ENCODE results near the gene B9D1.

DNA sequence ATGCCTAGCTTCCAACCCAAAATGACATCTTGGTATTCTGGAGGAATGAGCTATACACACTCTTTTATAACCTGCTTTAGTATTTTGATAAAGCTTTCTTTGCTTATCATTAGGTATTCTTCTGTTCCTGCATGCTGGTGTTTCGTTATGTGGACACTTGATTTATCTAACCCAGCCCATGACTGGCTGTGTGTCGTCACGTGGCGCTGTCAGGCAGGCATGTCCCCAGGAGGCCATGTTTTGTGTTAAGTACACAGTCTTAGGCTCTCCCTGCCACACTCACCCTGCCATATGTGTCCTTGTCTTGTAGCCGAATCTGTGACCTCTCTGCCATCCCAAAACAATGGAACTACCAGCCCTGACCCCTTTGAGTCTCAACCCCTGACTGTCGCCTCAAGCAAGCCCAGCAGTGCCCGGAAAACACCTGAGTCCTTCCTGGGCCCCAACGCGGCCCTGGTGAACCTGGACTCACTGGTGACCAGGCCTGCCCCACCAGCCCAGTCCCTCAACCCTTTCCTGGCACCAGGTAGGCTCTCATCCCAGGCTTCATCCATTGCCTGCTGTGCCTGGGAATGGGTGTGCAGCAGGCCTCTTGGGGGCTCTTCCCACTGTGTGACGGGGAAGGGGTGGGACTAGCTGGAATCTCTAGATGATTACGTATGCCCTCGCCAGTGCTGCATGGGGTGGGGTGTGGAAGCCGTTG lies 30.8 kb downstream of the B9D1 start:
- no peak for TF ChIP-seq CTCF (IDR thresholded peaks at IDR 0.05)
- no peak for TF ChIP-seq POLR2A (IDR thresholded peaks at IDR 0.05)

Measured in testis (tissue), 2 donors.